Embryonic facial prominence (tissue), 1 donor: Measurements from ENCODE around the gene GLB1L.

ENCODE experiments used
- DNase-seq: peaks from one replicate; pipeline ENCODE4 v3.0.0-alpha.2; 2016; ENCODE audit errors: extremely low spot score

The GLB1L gene

DNA sequence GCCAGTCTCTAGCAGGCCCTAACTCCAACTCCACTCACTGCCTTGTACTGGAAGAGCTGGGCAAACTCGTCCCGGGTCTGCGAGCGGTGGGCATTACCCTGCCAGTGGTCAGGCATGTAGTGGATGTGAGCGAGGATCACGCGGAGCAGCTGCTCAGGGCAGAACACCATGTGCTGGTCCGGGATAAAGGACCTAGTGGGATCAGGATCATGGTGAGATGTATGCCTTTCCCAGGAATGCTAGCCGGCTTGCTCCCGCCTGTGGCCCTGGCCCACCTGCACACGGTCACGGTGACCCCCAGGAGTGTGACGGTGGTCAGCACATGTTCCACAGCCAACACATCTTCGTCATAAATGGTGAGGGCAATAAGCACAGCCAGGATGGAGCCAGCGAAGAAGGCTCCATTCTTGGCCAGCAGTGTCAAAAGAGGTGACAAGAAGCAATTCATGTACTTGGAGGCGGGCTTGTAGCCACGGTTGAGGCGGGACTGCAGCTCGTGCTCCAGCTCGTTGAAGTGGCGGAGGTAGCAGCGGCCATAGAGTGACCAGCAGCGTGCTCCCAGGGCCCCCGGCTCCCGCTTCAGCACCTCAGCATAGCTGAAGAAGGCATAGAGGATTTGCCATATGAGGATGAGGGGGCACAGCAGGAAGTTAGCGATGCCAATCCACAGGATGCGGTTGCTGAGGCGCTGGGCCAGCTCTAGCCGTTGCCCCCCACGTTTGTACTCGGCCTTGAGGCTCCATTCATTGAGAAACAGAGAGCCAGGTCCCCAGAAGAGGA lies 21.2 kb downstream of the GLB1L start:
- no peak for DNase-seq

DNA sequence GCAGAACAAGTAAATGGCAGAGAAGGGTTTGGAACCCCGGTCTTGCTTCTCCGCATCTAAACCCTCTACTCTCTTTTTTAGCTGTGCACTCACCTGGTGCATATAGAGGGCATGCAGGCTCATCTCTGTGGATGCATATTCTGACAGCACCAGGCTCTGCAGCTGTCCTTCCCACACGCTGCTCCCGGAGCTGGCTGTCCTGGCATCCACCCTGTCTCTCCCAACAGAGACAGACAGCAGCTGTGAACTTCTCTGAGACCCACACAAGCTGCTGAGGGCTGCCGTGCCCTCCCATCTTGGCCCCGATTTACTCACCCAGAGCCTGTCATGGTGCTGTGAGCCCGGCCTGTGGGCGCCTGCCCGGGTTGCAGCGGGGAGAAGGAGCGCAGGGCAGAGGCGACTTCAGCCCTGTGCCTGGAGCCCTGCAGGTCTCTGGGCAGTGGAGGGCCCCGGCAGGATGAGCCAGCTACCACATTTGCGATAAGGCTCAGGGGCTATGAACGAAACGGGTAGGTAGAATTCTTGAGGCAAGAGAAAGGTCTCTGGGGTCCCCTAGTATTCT lies 23.2 kb downstream of the GLB1L start:
- no peak for DNase-seq

DNA sequence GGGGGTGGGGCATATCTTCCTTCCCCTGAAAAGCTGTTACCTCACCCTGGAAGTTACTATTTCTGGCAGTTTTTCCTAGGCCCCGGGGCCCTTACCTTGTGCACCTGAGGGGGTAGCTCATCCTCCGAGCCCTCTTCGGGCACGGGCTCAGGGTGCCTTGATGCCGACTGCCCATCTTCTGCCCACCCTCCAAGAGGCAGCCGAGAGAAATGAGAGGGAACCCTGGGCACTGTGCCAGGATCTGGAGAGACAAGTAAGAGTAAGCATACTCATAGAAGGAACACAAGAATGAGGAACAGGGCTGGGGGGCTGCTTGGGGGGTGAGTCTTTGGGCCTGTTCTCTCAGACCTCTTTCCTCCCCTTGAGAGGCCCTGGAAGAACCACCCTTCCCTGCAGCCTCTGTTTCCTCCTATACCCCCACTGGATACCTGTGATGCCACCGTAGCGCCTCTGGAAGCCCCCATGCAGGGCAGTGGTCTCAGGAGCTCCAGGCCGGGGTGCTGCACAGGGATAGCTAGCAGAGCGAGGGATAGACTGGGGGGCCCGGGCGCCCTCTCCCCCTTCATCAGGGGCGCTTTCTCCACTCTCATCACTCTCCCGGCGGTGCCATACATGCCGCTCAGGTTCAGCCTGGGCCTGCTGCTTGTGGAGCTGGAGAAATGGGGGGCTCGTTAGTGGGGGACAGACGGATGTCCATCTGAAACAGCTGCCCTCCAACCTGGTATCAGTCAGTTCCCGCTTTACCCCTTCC lies 24.4 kb downstream of the GLB1L start:
- DNase-seq: no peak

DNA sequence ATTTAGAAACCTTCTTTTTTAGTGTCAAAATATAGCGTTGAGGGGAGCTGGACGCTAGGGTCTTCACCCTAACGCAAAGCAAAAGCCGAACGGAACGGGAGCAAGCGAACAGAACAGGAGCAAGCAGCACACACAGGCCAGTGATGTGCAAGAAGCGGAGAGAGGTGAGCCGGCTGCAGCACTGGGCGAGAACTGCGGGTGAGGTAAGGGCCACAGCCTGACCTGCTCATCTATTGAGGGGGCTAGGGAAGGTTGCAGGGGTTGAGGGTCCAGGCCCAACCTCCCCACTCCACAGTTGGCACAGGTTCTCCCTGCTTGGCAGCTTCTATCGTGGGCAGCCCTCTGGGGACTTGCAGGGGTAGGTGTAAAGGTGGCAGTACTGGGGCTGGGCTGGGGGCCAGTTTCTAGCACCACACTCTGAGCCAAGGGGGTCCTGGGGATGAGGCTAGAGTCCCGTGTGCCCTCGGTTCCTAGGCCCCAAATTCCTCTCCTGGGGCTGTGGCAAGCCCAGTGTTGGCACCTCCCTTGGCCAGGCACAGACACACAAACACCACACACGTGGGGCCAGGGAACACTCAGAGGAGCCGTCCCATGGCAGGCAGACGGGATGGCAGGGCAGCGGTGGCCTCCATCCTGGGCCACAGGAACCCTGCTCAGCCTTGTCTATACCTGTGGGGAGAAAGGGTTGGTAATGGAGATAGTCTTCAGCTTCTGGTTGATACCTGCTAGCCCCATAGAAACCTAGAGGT lies 25.3 kb downstream of the GLB1L start:
- no peak for DNase-seq

DNA sequence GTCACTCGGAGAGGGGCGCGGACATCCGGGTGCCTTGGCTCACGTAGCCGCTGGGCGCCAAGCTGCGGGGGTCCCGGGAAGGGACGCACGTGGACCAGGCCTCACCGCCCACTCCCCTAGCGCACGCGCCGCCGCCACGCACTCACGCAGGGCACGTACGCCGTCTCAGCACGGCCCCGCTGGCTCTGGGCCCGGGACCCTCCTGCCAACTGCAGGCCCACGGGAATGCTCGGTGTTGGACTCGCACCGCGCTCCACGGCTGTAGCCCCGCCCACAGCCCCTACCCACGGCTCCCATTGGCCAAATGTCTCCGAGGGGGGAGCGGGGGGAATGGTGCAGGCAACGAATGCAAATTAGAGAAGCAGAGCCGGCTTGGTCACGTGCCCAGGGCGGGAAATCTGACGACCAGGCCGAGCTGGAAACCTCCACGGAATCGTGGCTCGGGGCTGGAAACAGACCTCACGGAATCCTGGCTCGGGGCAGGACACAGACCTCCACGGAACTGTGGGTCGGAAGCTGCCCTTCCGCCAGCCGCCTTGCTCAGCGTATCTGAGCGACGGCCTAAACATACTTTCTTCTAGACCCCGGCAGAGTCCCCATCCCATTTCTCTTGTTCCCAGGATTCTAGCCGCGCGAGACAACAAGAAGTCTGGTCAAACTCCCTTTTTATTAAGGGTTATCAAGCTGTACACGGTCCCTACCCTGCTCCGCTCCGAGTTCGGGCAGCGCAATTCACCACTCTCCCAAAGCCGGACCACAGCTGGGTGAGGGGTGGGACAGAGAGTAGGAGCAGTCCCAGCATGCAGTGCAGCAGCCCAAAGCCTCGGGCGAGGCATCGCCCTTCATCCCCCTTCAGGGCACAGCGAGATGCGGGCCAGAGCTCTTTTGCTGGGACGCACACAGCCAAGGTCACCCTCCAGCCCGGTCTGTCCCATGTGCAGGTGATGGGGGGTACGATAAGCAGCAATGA lies 26.2 kb downstream of the GLB1L start, which contains the start of gene ABCB6:
TSS of gene ABCB6 (minus strand) at position 227 of the 970 bp plus-strand sequence. CDS start 285 bp downstream, outside the sequence.
- DNase-seq: peak; percentile 91

DNA sequence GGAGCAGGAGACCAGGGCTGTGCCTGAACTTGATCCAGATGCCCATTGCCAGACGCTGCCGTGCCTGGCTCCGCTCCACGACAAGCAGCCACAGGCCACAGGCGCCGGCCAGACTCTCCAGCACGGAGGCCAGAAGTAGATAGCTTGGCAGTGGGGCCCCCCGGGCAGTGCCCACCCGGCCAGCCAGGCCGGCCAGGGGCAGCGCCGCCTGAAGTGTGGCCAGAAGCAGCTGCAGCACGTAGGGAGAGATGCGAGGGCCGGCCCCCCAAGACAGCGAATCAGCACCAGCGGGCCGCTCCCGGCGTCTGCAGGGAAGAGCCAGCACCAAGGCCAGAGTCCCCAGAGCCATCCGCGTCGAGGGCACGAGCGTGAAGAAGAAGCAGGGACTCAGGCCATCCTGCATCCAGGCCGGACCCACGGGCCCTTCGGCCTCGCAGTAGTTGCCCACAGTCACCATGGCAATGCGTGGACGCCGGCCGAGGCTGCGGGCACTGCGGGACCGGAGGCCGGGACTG lies 27.0 kb downstream of the GLB1L start:
- DNase-seq: no peak

DNA sequence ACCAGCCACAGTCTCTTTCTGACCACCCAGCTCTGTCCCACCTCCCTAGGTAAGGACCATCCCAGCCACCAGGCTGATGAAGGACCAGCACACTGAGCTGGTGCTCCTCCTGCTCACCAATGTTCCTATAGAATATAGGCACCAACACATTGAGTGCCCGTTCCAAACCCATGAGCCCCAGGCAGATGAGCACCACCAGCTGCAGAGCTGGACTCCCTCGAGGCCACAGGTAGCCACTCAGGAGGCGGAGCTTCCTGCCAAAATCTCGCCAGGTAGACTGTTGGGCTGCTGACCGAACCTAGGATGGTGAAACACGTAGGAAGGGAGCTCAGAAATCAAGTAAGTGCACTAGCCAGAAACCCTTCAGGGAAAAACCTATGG lies 28.7 kb downstream of the GLB1L start:
- DNase-seq: no peak

DNA sequence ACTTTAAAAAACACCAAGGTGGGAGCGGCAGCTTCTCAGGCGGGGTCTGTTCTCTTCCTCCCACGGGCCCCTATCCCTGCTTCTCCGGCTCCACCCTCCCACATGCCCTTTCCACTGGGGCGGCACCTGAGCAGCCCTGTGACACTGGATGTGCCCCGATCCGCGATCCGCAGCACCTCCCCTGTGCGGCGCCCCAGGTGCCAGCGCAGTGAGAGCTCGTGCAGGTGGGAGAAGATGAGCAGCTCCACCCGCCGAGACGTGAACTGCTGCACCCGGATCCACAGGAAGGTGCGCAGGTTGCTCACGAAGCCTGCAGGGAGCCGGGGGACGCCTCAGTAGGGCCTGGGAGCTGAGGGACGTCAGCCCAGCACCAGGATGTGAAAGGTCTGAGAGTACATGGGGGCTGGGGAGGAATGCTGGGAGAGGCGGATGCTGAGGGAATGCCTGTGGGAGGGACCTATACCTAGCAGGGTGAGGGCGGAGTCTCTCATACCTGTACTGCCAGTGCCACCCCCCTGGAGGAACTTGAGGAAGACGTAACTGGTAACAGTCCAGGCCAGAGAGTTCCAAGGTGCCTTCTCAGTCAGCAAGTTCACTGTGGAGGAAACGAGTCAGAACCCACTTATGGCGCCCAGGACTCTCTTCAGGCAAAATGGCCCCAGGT lies 29.2 kb downstream of the GLB1L start:
- DNase-seq: no peak

DNA sequence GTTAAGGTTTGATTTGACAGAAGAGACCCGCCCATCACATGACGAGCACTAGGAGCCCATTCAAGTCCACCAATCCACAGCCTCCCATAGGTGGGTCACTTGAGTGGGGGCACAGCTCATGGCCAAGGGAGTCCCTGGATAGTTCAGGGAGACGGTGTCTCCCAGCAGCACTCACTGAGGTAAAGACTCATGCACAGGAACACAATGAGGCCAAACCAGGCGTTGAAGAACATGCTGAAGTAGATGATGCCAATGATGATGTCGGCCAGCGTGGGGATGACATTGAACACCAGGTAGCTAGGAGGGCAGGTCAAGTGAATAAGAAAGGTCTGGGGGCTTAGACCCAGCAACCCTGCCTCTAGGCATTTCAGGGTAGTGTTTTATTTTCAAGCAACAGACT lies 30.5 kb downstream of the GLB1L start:
- DNase-seq: no peak

DNA sequence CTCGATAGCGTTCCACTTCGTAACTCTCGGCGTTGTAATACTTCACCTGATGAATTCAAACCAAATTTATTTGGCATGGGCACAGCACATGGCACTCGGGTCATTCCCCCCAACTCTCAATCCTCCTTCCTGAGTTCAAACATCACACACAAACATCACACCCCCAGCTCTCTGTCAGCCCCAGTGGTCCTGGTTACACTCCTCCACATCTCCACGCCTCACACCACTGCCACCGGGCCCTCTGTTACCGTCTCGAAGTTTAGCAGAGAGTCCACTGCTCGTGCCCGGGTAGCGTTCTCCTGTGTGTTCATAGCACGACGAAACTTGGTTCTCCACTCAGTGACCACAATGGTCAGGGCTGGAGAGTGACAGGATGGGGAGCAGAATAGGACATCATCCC lies 31.1 kb downstream of the GLB1L start:
- DNase-seq: no peak

DNA sequence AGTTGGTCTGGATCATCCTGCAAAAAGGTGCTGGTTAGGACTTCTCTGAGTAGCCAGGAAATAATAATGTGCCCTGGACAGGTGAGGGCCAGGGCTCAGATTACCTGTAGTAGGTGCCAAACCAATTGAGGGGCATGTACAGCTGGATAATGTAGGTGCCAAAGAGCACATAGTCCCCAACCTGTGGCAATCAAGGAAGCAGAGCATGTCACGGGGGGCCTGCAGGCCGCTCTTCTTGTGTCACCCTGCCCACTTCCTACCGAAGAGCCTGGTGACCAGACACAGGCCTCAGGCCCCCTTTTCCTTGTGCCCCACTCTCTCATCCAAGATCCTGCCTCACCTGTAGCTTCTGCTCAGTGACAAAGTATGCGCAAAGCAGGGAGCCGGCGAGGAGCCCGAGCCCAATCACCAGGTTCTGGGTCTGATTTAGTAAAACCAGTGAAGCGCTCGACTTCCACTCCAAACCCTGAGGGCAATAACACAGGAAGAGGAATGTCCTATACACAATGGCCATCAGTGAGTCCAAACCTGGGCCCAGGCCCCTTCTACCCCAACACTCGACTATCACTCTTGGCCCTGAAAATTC lies 31.7 kb downstream of the GLB1L start:
- no peak for DNase-seq

DNA sequence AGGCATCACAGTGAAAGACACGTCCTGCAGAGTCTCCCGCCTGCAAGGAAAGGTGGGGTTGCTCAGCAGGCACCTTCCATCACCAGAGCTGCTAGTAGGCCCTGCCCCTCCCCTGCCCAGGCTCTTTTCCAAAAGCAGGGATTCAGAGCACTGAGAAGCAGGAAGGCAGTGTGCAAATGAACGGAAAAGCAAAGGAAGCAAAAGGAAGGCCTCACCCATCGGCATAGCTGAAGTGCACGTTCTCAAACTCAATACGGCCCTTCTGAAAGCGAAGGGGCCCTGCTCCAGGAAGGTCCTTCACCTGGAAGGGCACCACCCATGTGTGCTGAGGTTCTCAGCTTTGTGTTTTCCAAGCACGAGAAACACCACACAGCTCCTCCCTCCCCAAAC lies 32.2 kb downstream of the GLB1L start:
- DNase-seq: no peak

DNA sequence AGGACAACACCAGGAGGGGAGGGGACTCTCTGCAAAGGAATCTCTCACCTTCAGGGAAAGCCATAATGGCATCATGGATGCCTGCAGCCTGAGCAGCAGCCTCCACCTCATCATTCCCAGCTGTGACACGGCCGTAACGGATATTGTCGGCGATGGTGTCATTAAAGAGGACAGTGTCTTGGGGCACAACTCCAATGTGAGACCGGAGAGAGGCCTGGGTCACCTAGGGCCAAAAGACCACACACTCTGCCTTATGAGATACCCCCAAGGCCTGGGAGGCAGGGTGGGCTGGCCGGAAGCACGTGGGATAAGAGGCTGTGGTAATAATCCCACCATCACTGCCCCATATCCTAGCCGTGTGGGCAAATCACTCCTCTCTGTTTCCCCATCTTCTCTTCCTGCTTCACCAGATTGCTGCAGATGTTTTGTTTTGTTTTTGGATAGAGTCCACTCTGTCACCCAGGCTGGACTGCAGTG lies 34.3 kb downstream of the GLB1L start:
- DNase-seq: no peak

DNA sequence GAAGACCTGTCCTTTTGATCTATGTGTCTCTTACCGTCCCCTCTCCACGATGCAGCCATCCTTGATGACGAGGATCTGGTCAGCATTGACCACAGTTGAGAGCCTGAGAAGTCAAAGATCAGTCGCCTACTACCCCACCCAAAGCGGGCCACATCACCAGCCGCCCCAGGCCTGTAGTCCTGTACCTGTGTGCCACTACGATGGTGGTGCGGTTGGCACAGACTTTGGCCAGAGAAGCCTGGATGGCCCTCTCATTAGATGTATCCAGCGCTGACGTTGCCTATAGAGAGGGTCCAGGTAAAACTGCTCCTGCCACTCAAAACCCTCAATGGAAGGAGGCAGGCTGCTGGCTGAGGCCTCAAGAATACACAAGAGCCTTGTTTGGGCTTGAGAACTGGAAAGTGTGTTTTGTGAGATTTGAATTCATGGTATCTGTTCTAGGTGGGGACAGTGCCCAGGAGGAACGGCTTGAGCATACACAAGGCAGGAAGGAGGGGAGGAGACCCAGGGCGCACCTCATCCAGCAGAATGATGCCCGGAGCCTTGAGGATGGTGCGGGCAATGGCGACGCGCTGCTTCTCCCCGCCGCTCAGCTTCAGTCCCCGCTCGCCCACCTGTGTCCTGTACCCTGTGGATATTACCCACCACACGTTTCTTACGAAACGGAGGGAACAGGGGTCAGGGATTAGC lies 34.9 kb downstream of the GLB1L start:
- no peak for DNase-seq

DNA sequence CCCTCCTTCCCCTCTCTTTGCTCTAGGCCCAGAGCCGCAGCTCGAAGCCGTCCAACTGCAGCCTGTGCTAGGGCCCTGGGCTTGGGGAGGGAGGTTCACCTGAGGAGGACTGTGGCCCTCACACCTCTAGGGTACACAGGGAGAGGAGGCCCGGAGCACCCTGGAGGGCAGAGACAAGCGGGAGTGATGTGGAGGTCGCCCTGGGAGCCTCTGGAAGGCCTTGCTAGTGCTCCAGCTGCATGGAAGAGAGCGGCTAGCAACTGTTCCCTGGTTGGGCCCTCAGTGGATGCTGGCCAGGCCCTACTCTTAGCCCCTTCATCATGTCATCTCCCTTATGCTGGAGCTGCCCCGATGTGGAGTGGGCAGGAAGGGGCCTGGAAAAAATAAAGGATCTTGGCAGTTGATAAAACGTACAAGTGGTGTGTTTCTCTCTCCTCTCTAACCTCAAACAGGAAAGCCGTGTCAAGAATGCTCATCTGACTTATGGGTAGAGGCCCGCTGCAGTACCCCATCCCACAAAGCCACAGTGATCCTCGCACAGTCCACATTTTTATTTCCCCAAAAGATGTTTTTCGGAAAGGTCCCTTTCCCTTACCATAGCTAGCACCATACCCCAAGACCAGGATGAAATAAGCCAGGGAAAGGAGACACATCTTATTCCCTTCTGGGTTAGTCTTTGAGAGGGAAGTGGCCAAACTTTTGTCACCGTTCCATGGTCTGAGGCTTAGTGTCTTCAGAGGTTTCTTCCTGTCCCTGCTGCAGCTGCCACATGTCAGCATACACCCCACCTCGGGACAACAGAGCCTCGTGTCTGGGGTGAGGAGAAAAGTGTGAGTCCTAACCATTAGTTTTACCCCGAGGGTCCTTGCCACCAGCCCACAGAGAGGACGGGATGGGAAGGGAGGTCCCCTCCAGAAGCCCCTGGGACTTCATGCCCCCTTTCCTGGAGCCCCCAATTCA lies 35.7 kb downstream of the GLB1L start:
- DNase-seq: no peak

DNA sequence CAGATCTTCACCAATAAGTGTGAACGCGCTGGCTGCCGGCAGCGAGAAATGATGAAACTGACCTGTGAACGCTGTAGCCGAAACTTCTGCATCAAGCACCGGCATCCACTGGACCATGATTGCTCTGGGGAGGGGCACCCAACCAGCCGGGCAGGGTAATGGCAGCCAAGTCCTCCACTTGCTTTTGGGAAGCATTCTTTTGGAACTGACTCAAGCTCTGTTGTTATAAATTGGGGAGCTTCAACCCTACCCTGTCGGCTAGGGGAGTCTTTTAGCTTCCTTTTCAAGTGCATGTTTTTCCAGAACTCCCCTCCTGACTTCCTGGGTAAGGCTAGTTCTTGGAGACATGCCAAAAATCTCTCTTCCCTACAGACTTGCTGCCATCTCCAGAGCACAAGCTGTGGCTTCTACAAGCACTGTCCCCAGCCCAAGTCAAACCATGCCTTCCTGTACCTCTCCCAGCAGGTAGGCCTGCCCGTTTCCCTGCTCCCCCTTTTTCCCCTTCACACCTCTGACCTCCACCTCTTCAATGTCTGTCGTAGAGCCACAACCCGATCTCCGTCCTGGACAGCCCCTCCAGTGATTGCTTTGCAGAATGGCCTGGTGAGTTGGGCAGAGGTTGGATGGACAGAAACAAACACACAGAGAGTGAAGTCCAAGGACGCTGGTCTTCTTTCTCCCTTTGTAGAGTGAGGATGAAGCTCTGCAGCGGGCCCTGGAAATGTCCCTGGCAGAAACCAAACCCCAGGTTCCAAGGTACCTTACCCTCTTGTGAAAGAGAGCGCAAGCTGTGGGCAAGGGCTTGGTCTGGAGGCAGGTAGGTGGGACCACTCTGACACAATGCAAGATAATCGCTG lies 37.1 kb downstream of the GLB1L start:
- DNase-seq: no peak
